HEK293 (cell line): ENCODE data around the gene ETV6.

Experiments used
- CTCF ChIA-PET: fragments of 350-600 bp; formaldehyde crosslinking; extraction: SDS; loops from one replicate; lab custom pipeline; 2021; ENCODE audit warnings: antibody characterized with exemption; lab: Yijun Ruan, JAX
- POLR2A ChIA-PET: fragments of 300-600 bp; formaldehyde crosslinking; extraction: SDS; loops from one replicate; lab custom pipeline; 2020; ENCODE audit warnings: antibody characterized with exemption, inconsistent platforms; lab: Yijun Ruan, JAX
- H3K27ac ChIP-seq: fragments of 200-500 bp; sonication (Bioruptor generic); 2 replicates; pipeline ENCODE4 v1.5.1; 2014; ENCODE audit warnings: low read depth, low read length, control low read depth, inconsistent platforms; ENCODE audit errors: extremely low read depth
- H3K36me3 ChIP-seq, 2 experiments: fragments of 200-500 bp in 1 of 2; sonication (Bioruptor generic) in 1 of 2; 1 replicate in 1 of 2; 2 replicates in 1 of 2; pipeline ENCODE4 v1.5.1; 2014 to 2017; ENCODE audit warnings: inconsistent platforms in 2 of 2, low read length in 2 of 2; ENCODE audit not compliant: control insufficient read depth in 2 of 2, insufficient read depth in 1 of 2
- H3K4me1 ChIP-seq: fragments of 200-500 bp; sonication (Bioruptor generic); 2 replicates; pipeline ENCODE4 v1.5.1; 2014; ENCODE audit warnings: mild to moderate bottlenecking, low read length, inconsistent platforms; ENCODE audit not compliant: control insufficient read depth, insufficient read depth
- H3K4me3 ChIP-seq: 2 replicates; pipeline ENCODE4 v1.5.1; 2011; ENCODE audit warnings: low read depth, mild to moderate bottlenecking, control low read depth, low read length, moderate library complexity
- H3K9me3 ChIP-seq: fragments of 200-500 bp; sonication (Bioruptor generic); 2 replicates; pipeline ENCODE4 v1.5.1; 2014; ENCODE audit warnings: low read depth, low read length, inconsistent platforms; ENCODE audit not compliant: control insufficient read depth, insufficient read depth
- HOXC10 ChIP-seq: sonication (generic); formaldehyde crosslinking; IDR thresholded peaks from 2 replicates; pipeline ENCODE4 v1.8.1; 2023; ENCODE audit warnings: mild to moderate bottlenecking, missing genetic modification reagents
- OSR2 ChIP-seq: fragments of 450-650 bp; formaldehyde crosslinking; IDR thresholded peaks from 2 replicates; pipeline ENCODE4 v1.5.1; 2016; ENCODE audit warnings: missing biosample characterization, missing genetic modification characterization
- PRDM1 ChIP-seq: fragments of 450-650 bp; formaldehyde crosslinking; IDR thresholded peaks from 2 replicates; pipeline ENCODE4; 2016; ENCODE audit warnings: missing biosample characterization, missing genetic modification characterization
- SCRT1 ChIP-seq: fragments of 450-650 bp; formaldehyde crosslinking; IDR thresholded peaks from 2 replicates; pipeline ENCODE4 v1.5.1; 2016; ENCODE audit warnings: missing biosample characterization, missing genetic modification characterization, borderline replicate concordance
- SP2 ChIP-seq: fragments of 450-650 bp; formaldehyde crosslinking; IDR thresholded peaks from 2 replicates; pipeline ENCODE4 v1.5.1; 2016; ENCODE audit warnings: missing biosample characterization, missing genetic modification characterization
- SP3 ChIP-seq: fragments of 450-650 bp; formaldehyde crosslinking; IDR thresholded peaks from 2 replicates; pipeline ENCODE4 v1.5.1; 2016; ENCODE audit warnings: missing biosample characterization, missing genetic modification characterization
- TCF7L2 ChIP-seq: IDR thresholded peaks from 2 replicates; pipeline ENCODE4 v1.6.1; 2011; ENCODE audit warnings: low read depth, mild to moderate bottlenecking, inconsistent platforms, low read length, moderate library complexity, borderline replicate concordance
- ZBTB8A ChIP-seq: fragments of 450-650 bp; formaldehyde crosslinking; IDR thresholded peaks from 2 replicates; pipeline ENCODE4 v1.5.1; 2016; ENCODE audit warnings: missing biosample characterization, missing genetic modification characterization
- ZFP3 ChIP-seq: fragments of 450-650 bp; formaldehyde crosslinking; IDR thresholded peaks from 2 replicates; pipeline ENCODE4 v1.5.1; 2016; ENCODE audit warnings: low read depth, missing biosample characterization, missing genetic modification characterization
- ZNF121 ChIP-seq: fragments of 450-650 bp; formaldehyde crosslinking; IDR thresholded peaks from 2 replicates; pipeline ENCODE4 v1.5.1; 2016; ENCODE audit warnings: missing biosample characterization, missing genetic modification characterization
- ZNF140 ChIP-seq: fragments of 450-650 bp; formaldehyde crosslinking; IDR thresholded peaks from 2 replicates; pipeline ENCODE4 v1.5.1; 2016; ENCODE audit warnings: missing biosample characterization, missing genetic modification characterization
- ZNF155 ChIP-seq: fragments of 450-650 bp; formaldehyde crosslinking; IDR thresholded peaks from 2 replicates; pipeline ENCODE4 v1.5.1; 2016; ENCODE audit warnings: missing biosample characterization, missing genetic modification characterization
- ZNF175 ChIP-seq: fragments of 450-650 bp; formaldehyde crosslinking; IDR thresholded peaks from 2 replicates; pipeline ENCODE4 v1.5.1; 2016; ENCODE audit warnings: missing biosample characterization, missing genetic modification characterization
- ZNF341 ChIP-seq: fragments of 450-650 bp; formaldehyde crosslinking; IDR thresholded peaks from 2 replicates; pipeline ENCODE4; 2016; ENCODE audit warnings: low read depth, missing biosample characterization, missing genetic modification characterization
- ZNF362 ChIP-seq: fragments of 450-650 bp; formaldehyde crosslinking; IDR thresholded peaks from 2 replicates; pipeline ENCODE4 v1.5.1; 2016; ENCODE audit warnings: missing biosample characterization, missing genetic modification characterization
- ZNF398 ChIP-seq: fragments of 450-650 bp; formaldehyde crosslinking; IDR thresholded peaks from 2 replicates; pipeline ENCODE4 v1.5.1; 2017; ENCODE audit warnings: missing biosample characterization, missing genetic modification characterization
- ZNF423 ChIP-seq: fragments of 450-650 bp; formaldehyde crosslinking; IDR thresholded peaks from 2 replicates; pipeline ENCODE4 v1.5.1; 2016; ENCODE audit warnings: missing biosample characterization, missing genetic modification characterization
- ZNF433 ChIP-seq: fragments of 450-650 bp; formaldehyde crosslinking; IDR thresholded peaks from 2 replicates; pipeline ENCODE4 v1.5.1; 2016; ENCODE audit warnings: missing biosample characterization, missing genetic modification characterization, low read depth
- ZNF514 ChIP-seq: fragments of 450-650 bp; formaldehyde crosslinking; IDR thresholded peaks from 2 replicates; pipeline ENCODE4 v1.5.1; 2016; ENCODE audit warnings: missing biosample characterization, missing genetic modification characterization
- ZNF639 ChIP-seq: fragments of 450-650 bp; formaldehyde crosslinking; IDR thresholded peaks from 2 replicates; pipeline ENCODE4 v1.5.1; 2016; ENCODE audit warnings: missing biosample characterization, missing genetic modification characterization
- ZNF658 ChIP-seq: fragments of 450-650 bp; formaldehyde crosslinking; IDR thresholded peaks from 2 replicates; pipeline ENCODE4; 2016; ENCODE audit warnings: missing biosample characterization, missing genetic modification characterization
- ZSCAN4 ChIP-seq: fragments of 450-650 bp; formaldehyde crosslinking; IDR thresholded peaks from 2 replicates; pipeline ENCODE4 v1.5.1; 2017; ENCODE audit warnings: missing biosample characterization, missing genetic modification characterization
- ZXDB ChIP-seq: fragments of 450-650 bp; formaldehyde crosslinking; IDR thresholded peaks from 2 replicates; pipeline ENCODE4 v1.5.1; 2016; ENCODE audit warnings: missing biosample characterization, missing genetic modification characterization

The ETV6 gene

GRCh38 chr12:11752403-11753149 lies 103.1 kb downstream of the ETV6 start:
- H3K36me3 ChIP-seq = no peaks in the 10 kb centered on the region
- H3K4me3 ChIP-seq = no peak overlapping the region
- no peaks in the 10 kb centered on the region for H3K4me1 ChIP-seq
- TF ChIP-seq SP2 (tag by site-specific recombination) = no peak
- TF ChIP-seq, all 188 proteins: peak for 0
- no peaks in the 10 kb centered on the region for H3K9me3 ChIP-seq
- no peak overlapping the region for H3K27ac ChIP-seq
- POLR2A ChIA-PET = no interaction called here
- CTCF ChIA-PET = interaction anchor here (0.6 kb wide), 1 partner anchor 207 kb away, joined by 4 read pairs; no protein-coding TSS in a partner anchor

GRCh38 chr12:11753150-11753499 lies 103.7 kb downstream of the ETV6 start:
- TF ChIP-seq ZNF514 (tag by site-specific recombination) = no peak
- no peak for TF ChIP-seq ZNF658 (tag by site-specific recombination)
- TF ChIP-seq ZSCAN4 (tag by site-specific recombination) = no peak
- TF ChIP-seq ZNF155 = no peak
- no peak for TF ChIP-seq TCF7L2
- TF ChIP-seq ZNF140 (tag by site-specific recombination) = no peak
- TF ChIP-seq ZFP3 = no peak
- no peak for TF ChIP-seq ZBTB8A (tag by site-specific recombination)
- TF ChIP-seq ZNF121 (tag by site-specific recombination) = no peak
- TF ChIP-seq ZNF433 = no peak
- TF ChIP-seq, all 188 proteins: peak for 0
- CTCF ChIA-PET = interaction anchor here (0.6 kb wide), 1 partner anchor 206 kb away, joined by 4 read pairs; no protein-coding TSS in a partner anchor
- Histone ChIP-seq H3K4me3 (no peak overlapping the region), H3K36me3 (no peaks in the 10 kb centered on the region), H3K27ac (no peak overlapping the region), H3K4me1 (no peaks in the 10 kb centered on the region), H3K9me3 (no peaks in the 10 kb centered on the region)
- POLR2A ChIA-PET = no interaction called here

GRCh38 chr12:11753826-11754225 lies 104.4 kb downstream of the ETV6 start:
- Histone ChIP-seq H3K4me3 (no peak overlapping the region), H3K9me3 (no peaks in the 10 kb centered on the region)
- CTCF ChIA-PET = no interaction called here
- no peak for TF ChIP-seq ZSCAN4 (tag by site-specific recombination)
- TF ChIP-seq HOXC10 (CRISPR knock-in tag) = no peak
- TF ChIP-seq ZNF362 (tag by site-specific recombination) = no peak
- no peak for TF ChIP-seq PRDM1 (tag by site-specific recombination)
- TF ChIP-seq ZNF175 (tag by site-specific recombination) = no peak
- TF ChIP-seq ZNF423 (tag by site-specific recombination) = no peak
- no peak for TF ChIP-seq OSR2
- TF ChIP-seq ZNF398 (tag by site-specific recombination) = no peak
- TF ChIP-seq ZNF341 (tag by site-specific recombination) = no peak
- no peak for TF ChIP-seq ZNF639
- TF ChIP-seq ZXDB = no peak
- TF ChIP-seq SCRT1 (tag by site-specific recombination) = no peak
- no peak for TF ChIP-seq SP3 (tag by site-specific recombination)
- TF ChIP-seq, all 188 proteins: peak for 0
- POLR2A ChIA-PET = no interaction called here
- Histone ChIP-seq H3K36me3 (no peaks in the 10 kb centered on the region), H3K4me1 (no peaks in the 10 kb centered on the region), H3K27ac (no peak overlapping the region)
